Measurements from ENCODE around the gene NEMP1.
A peak's percentile ranks its signal among the peaks of the same experiment; 100 is the strongest.

DNA sequence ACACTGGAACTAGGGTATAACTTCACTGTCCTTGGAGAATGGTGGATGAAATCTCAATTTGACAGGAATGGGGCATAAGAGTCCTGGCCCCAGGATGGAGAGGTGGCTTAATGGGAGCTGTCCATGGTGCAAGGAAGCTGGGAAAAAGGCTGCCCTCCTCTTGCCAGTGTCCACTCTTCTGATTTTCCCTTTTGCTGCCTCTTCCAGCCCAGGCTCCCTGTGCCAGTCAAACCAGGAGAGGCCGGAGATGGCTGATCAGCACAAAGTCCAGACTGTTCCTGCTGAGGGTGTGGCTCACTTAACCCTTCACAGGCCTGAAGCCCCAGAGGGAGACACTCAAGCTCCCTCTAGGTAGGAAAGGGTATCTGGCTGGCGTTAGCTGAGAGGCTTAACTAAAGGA, 28.7 kb downstream of the NEMP1 start, which contains the start of gene MYO1A:
- TF ChIP-seq, protein P1, sequence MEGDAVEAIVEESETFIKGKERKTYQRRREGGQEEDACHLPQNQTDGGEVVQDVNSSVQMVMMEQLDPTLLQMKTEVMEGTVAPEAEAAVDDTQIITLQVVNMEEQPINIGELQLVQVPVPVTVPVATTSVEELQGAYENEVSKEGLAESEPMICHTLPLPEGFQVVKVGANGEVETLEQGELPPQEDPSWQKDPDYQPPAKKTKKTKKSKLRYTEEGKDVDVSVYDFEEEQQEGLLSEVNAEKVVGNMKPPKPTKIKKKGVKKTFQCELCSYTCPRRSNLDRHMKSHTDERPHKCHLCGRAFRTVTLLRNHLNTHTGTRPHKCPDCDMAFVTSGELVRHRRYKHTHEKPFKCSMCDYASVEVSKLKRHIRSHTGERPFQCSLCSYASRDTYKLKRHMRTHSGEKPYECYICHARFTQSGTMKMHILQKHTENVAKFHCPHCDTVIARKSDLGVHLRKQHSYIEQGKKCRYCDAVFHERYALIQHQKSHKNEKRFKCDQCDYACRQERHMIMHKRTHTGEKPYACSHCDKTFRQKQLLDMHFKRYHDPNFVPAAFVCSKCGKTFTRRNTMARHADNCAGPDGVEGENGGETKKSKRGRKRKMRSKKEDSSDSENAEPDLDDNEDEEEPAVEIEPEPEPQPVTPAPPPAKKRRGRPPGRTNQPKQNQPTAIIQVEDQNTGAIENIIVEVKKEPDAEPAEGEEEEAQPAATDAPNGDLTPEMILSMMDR (IDR thresholded peaks at IDR 0.05): no peak
- TF ChIP-seq CBX2 (IDR thresholded peaks at IDR 0.05; ENCODE audit: borderline replicate concordance, low read depth) (no peak), TFCP2L1 (CRISPR knock-in tag; IDR thresholded peaks at IDR 0.05) (no peak), RAD21 (conservative IDR thresholded peaks at IDR 0.05 in 1 of 2, IDR thresholded peaks at IDR 0.05 in 1 of 2) (no peak), CHD4 (IDR thresholded peaks at IDR 0.05; ENCODE audit: borderline replicate concordance) (no peak), ESRRA (IDR thresholded peaks at IDR 0.05; ENCODE audit: borderline replicate concordance, low read length) (no peak), HDAC2 (IDR thresholded peaks at IDR 0.05) (no peak), EP300 (IDR thresholded peaks at IDR 0.05) (no peak), POLR2A (IDR thresholded peaks at IDR 0.05; ENCODE audit: low read length) (no peak), RCOR1 (IDR thresholded peaks at IDR 0.05; ENCODE audit: low read depth, low read length) (no peak)
- TF ChIP-seq, protein P2, sequence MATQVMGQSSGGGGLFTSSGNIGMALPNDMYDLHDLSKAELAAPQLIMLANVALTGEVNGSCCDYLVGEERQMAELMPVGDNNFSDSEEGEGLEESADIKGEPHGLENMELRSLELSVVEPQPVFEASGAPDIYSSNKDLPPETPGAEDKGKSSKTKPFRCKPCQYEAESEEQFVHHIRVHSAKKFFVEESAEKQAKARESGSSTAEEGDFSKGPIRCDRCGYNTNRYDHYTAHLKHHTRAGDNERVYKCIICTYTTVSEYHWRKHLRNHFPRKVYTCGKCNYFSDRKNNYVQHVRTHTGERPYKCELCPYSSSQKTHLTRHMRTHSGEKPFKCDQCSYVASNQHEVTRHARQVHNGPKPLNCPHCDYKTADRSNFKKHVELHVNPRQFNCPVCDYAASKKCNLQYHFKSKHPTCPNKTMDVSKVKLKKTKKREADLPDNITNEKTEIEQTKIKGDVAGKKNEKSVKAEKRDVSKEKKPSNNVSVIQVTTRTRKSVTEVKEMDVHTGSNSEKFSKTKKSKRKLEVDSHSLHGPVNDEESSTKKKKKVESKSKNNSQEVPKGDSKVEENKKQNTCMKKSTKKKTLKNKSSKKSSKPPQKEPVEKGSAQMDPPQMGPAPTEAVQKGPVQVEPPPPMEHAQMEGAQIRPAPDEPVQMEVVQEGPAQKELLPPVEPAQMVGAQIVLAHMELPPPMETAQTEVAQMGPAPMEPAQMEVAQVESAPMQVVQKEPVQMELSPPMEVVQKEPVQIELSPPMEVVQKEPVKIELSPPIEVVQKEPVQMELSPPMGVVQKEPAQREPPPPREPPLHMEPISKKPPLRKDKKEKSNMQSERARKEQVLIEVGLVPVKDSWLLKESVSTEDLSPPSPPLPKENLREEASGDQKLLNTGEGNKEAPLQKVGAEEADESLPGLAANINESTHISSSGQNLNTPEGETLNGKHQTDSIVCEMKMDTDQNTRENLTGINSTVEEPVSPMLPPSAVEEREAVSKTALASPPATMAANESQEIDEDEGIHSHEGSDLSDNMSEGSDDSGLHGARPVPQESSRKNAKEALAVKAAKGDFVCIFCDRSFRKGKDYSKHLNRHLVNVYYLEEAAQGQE (IDR thresholded peaks at IDR 0.05): peak; percentile 91
- TF ChIP-seq, protein P3, sequence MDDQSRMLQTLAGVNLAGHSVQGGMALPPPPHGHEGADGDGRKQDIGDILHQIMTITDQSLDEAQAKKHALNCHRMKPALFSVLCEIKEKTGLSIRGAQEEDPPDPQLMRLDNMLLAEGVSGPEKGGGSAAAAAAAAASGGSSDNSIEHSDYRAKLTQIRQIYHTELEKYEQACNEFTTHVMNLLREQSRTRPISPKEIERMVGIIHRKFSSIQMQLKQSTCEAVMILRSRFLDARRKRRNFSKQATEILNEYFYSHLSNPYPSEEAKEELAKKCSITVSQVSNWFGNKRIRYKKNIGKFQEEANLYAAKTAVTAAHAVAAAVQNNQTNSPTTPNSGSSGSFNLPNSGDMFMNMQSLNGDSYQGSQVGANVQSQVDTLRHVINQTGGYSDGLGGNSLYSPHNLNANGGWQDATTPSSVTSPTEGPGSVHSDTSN (IDR thresholded peaks at IDR 0.05): no peak
